Lung (tissue), 12 donors: ENCODE results near the gene B4GALT7. TPM values are rescaled to one million over a fixed set of nuclear protein-coding genes. Genes with fewer than 3 reads are reported as not detected.

Experiments used
- ATAC-seq: fragments of 200-7000 bp; cut with Tn5 transposase; one replicate; pipeline ENCODE4 v1.9.1; 2020; ENCODE audit warnings: moderate number of reproducible peaks; ENCODE audit not compliant: insufficient read depth, low FRiP score
- DNase-seq, 3 donors: peaks; one replicate each; pipeline ENCODE4 v3.0.0-alpha.2; 2013 to 2017
- H3K27ac ChIP-seq, 2 donors: one replicate each; pipeline ENCODE4 v1.5.1; 2013; ENCODE audit warnings: mild to moderate bottlenecking in 2 of 2, moderate library complexity in 2 of 2, control low read depth in 1 of 2, inconsistent platforms in 1 of 2, low read depth in 1 of 2, low read length in 1 of 2
- H3K27me3 ChIP-seq, 3 donors: one replicate each; pipeline ENCODE4 v1.5.1; 2013; ENCODE audit warnings: low read length in 2 of 3; ENCODE audit not compliant: control insufficient read depth in 3 of 3, insufficient read depth in 3 of 3
- H3K36me3 ChIP-seq, 4 donors: one replicate each; pipeline ENCODE4 v1.5.1; 2013; ENCODE audit warnings: low read length in 4 of 4, mild to moderate bottlenecking in 1 of 4, moderate library complexity in 1 of 4; ENCODE audit not compliant: control insufficient read depth in 4 of 4, insufficient read depth in 4 of 4
- H3K4me1 ChIP-seq, 5 donors: one replicate each; pipeline ENCODE4 v1.5.1; 2013; ENCODE audit warnings: low read length in 5 of 5, mild to moderate bottlenecking in 2 of 5, moderate library complexity in 1 of 5; ENCODE audit not compliant: control insufficient read depth in 5 of 5, insufficient read depth in 5 of 5
- H3K4me3 ChIP-seq: one replicate; pipeline ENCODE4 v1.5.1; 2013; ENCODE audit warnings: mild to moderate bottlenecking, control low read depth, moderate library complexity
- H3K9ac ChIP-seq, 2 donors: one replicate each; pipeline ENCODE4 v1.5.1; 2013; ENCODE audit warnings: low read length in 2 of 2, control low read depth in 1 of 2; ENCODE audit not compliant: insufficient read depth in 1 of 2
- H3K9me3 ChIP-seq, 4 donors: one replicate each; pipeline ENCODE4 v1.5.1; 2013; ENCODE audit warnings: low read length in 3 of 4, mild to moderate bottlenecking in 1 of 4, moderate library complexity in 1 of 4; ENCODE audit not compliant: control insufficient read depth in 4 of 4, insufficient read depth in 3 of 4
- WGBS, 2 donors: extraction: QIAGEN DNeasy Blood & Tissue Kit; methylation state at CpG; one replicate each; pipeline ENCODE4 v1.1.7; 2013; 5-methylcytosine and 5-hydroxymethylcytosine counted together
- polyA plus RNA-seq, 2 donors: library from polyadenylated mRNA; stranded (reverse); fragments of 200-250 nt; gene quantifications; one replicate each; pipeline ENCODE4 v1.2.1, GENCODE V29; 2013
- total RNA-seq, 2 donors: library from RNA; depleted of rRNA in 1 of 2; stranded (reverse); fragments of >200 nt in 1 of 2; gene quantifications; one replicate each; pipeline ENCODE4 v1.2.1, GENCODE V29; 2014 to 2021
- TF ChIP-seq, protein P1 (sequence below): IDR thresholded peaks from 2 replicates; pipeline ENCODE4 v1.5.1; 2012; ENCODE audit warnings: mild to moderate bottlenecking; ENCODE audit errors: control extremely low read depth, extremely low read depth
- donor health status: control.
- donor health status: control.
- donor health status: Bipolar disorder and iron deficiency.
- donor health status: healthy.
- donor health status: DM: yes; HTN: yes; CAD: no.

Gene B4GALT7
- total and polyA plus RNA-seq, 4 donors = 14.3 to 40.0 (median 31.4) TPM

DNA sequence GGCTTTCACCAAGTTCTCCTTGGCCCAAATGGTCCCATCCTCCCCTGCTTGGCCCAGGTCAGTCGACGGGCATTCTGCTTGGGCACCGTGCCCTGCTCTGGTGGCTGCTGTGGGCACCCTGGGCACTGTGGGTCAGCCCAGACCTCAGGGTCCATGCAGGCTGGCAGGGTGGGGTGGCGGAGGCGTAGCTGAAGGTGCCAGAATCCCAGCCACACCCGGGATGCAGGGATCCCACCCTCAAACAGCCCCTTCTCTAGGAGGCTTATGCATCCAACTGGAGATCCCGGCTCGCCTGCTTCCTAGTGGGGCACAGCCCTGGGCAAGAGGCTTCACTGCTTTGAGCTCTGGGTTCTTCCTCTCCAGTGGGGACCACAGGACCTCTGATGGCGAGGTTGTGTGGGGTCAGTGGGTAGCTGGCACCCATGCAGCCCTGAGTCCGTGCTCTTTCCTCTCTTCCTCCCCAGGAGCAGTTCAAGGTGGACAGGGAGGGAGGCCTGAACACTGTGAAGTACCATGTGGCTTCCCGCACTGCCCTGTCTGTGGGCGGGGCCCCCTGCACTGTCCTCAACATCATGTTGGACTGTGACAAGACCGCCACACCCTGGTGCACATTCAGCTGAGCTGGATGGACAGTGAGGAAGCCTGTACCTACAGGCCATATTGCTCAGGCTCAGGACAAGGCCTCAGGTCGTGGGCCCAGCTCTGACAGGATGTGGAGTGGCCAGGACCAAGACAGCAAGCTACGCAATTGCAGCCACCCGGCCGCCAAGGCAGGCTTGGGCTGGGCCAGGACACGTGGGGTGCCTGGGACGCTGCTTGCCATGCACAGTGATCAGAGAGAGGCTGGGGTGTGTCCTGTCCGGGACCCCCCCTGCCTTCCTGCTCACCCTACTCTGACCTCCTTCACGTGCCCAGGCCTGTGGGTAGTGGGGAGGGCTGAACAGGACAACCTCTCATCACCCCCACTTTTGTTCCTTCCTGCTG lies 9.4 kb downstream of the B4GALT7 start:
- H3K4me3 ChIP-seq = no peak overlapping the region
- H3K9me3 ChIP-seq = no peaks in the 10 kb centered on the region
- ATAC-seq (no peak), DNase-seq (no peak)
- no peak overlapping the region for H3K9ac ChIP-seq
- peaks cover 0 to 17% (median 5%) of the 10 kb centered on the region in 4 donors for H3K36me3 ChIP-seq
- H3K27me3 ChIP-seq = no peaks in the 10 kb centered on the region
- TF ChIP-seq, protein P1, sequence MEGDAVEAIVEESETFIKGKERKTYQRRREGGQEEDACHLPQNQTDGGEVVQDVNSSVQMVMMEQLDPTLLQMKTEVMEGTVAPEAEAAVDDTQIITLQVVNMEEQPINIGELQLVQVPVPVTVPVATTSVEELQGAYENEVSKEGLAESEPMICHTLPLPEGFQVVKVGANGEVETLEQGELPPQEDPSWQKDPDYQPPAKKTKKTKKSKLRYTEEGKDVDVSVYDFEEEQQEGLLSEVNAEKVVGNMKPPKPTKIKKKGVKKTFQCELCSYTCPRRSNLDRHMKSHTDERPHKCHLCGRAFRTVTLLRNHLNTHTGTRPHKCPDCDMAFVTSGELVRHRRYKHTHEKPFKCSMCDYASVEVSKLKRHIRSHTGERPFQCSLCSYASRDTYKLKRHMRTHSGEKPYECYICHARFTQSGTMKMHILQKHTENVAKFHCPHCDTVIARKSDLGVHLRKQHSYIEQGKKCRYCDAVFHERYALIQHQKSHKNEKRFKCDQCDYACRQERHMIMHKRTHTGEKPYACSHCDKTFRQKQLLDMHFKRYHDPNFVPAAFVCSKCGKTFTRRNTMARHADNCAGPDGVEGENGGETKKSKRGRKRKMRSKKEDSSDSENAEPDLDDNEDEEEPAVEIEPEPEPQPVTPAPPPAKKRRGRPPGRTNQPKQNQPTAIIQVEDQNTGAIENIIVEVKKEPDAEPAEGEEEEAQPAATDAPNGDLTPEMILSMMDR = no peak
- 80 to 83% methylated on average over 20 to 21 of the region's 21 CpGs for WGBS, 2 donors
- peaks cover 0 to 8% (median 0%) of the 10 kb centered on the region in 5 donors for H3K4me1 ChIP-seq
- no peak overlapping the region for H3K27ac ChIP-seq

DNA sequence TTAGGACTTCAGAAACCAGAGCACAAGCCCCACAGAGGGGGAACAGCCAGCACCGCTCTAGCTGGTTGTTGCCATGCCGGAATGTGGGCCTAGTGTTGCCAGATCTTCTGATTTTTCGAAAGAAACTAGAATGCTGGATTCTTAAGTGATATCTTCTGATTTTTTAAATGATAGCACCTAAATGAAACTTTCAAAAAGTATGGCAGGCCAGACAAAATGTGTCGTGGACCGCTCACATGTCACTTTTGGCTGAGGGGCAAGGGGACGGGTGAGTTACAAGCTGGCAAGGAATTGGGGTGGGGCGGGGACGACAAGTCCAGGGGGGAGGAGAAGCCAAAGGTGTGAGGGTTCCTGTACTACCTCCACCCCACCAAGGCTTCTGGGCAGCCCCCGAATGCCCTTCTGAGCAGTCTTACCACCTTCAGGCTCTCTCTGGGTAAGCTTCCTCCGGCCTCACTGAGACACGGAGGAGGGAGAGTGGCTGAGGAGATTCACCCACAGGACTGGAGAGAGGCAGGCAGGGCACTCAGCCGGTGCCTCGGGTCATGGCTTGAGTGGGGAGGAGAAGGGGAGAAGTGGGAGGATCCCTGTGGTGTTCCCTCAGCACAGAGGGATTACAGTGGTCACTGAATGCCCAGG lies 10.3 kb downstream of the B4GALT7 start:
- 70 to 89% methylated on average over 13 of the region's 13 CpGs for WGBS, 2 donors
- H3K4me3 ChIP-seq = no peak overlapping the region
- H3K27ac ChIP-seq = no peak overlapping the region
- TF ChIP-seq, protein P1 = no peak
- no peak overlapping the region for H3K9ac ChIP-seq
- H3K4me1 ChIP-seq = peaks cover 0 to 8% (median 0%) of the 10 kb centered on the region in 5 donors
- H3K9me3 ChIP-seq = no peaks in the 10 kb centered on the region
- peaks cover 0 to 17% (median 7%) of the 10 kb centered on the region in 4 donors for H3K36me3 ChIP-seq
- no peak for DNase-seq
- ATAC-seq = no peak
- no peaks in the 10 kb centered on the region for H3K27me3 ChIP-seq

DNA sequence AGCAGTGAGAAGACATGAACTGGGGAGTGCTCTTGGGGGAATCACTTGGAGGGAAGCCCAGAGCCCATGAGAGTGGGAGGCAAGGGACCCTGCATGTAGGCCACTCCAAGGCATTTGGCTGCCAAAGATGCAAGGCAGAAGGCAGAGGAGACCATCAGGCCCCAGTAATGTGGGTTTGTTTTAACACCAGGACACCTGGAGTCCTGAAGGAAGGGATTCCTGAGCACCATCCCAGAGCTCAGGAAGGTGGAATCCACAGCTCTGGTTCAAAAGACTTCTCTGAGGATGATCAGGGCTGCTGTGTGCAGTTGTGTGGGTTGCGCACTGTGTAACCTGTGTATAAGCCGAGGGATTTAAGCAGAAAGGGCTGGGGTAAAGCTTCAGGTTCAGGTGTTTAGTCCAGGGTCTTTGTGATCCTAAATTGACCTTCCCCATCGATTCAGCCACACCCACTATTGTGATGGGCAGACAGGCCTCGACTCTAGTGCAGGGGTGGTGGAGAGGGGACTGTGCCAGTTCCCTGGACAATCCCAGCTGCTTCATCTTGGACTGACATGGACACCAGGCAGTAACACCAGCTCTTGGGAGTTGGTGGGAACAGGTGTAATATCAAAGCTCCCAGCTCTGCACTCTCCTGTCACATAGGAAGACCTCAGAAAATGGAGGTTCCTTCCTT lies 11.0 kb downstream of the B4GALT7 start:
- H3K9ac ChIP-seq = no peak overlapping the region
- WGBS, 2 donors = 80 to 87% methylated on average over 4 of the region's 4 CpGs
- DNase-seq (no peak), ATAC-seq (no peak)
- no peak overlapping the region for H3K4me3 ChIP-seq
- TF ChIP-seq, protein P1 = no peak
- peaks cover 0 to 8% (median 0%) of the 10 kb centered on the region in 5 donors for H3K4me1 ChIP-seq
- no peaks in the 10 kb centered on the region for H3K9me3 ChIP-seq
- no peaks in the 10 kb centered on the region for H3K27me3 ChIP-seq
- H3K36me3 ChIP-seq = peaks cover 0 to 17% (median 9%) of the 10 kb centered on the region in 4 donors
- no peak overlapping the region for H3K27ac ChIP-seq
